SW 1271 (cell line): Measurements from ENCODE around the gene FLT1.
A peak's percentile ranks its signal among the peaks of the same experiment; 100 is the strongest.

Experiments
- DNase-seq, 2 experiments: peaks; one replicate each; lab custom pipeline; 2025; lab: John Stamatoyannopoulos, UW

FLT1 gene

GRCh38 chr13:28320209-28320608 lies 174.7 kb downstream of the FLT1 start:
- DNase-seq, result no peak

GRCh38 chr13:28319528-28319927 lies 175.4 kb downstream of the FLT1 start:
- no peak for DNase-seq

GRCh38 chr13:28318496-28318895 lies 176.4 kb downstream of the FLT1 start:
- no peak for DNase-seq

GRCh38 chr13:28316836-28317235 lies 178.1 kb downstream of the FLT1 start:
- DNase-seq, result no peak

- DNase-seq, result no peak
Observed at GRCh38 chr13:28316129-28316528, 178.8 kb downstream of the FLT1 start.

DNA sequence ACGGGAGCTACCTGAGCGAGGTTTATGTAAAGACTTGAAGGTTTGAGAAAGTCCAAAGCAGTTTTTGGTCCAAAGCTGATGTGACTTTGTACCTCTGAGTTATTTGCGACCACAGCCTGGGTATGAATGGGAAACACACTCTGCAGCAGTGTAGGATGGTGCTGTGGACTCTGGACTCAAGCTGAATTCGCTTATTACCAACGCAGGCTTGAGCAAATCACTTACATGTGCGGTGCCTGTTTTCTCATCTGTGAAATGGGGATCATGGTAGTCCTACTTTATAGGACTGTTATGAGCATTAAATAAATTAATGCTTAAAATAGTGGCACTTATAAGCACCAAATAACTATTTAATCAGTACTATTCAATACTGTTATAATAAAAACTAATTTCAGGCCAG lies 180.0 kb downstream of the FLT1 start:
- DNase-seq, result no peak

GRCh38 chr13:28313579-28313978 lies 181.3 kb downstream of the FLT1 start:
- DNase-seq, result peak in 1 of 2 experiments; percentile 12

GRCh38 chr13:28306325-28306724 lies 188.6 kb downstream of the FLT1 start:
- no peak for DNase-seq

DNA sequence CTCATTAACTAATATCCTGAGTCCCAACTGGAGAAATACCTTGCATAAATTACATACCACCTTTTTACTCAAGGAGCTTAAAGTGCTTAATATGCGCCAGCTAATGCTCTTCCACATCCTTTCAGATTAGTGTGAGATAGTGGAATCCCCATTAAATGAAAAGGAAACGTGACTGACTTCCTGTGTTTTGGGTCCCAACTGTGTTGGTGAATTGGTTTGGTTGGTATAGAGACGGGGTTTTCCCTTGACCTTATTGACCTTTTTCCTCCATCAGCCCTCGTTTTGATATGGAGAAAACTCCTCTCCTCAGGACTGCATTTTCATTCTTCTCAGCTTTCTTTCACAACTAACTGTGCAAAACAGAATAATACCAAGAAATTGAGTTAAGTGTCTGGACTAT lies 193.1 kb downstream of the FLT1 start:
- DNase-seq, result no peak

DNA sequence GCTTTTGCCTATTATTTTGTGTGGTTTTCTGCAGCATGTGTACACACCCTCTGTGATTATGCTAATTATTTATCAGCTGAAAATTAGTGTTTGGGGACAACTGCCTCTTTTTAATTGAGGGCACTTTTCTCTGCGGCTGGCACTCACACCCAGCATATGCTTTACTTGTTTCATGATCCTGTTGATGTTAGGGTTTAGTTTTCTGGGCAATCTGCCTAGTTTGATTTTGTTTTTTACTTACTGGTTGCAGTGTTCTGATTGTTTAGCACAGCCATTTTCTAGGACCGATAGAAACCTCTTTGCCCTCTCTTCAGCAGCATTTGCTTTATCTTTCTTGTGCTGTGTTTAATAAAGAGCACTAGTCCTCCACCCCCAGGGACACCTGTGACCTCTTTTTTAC lies 195.0 kb downstream of the FLT1 start:
- no peak for DNase-seq

- DNase-seq, result no peak
Observed at GRCh38 chr13:28297341-28297740, 197.6 kb downstream of the FLT1 start.

GRCh38 chr13:28286263-28286662 lies 208.7 kb downstream of the FLT1 start:
- DNase-seq, result no peak

GRCh38 chr13:28283600-28283999 lies 211.3 kb downstream of the FLT1 start:
- DNase-seq, result no peak

DNA sequence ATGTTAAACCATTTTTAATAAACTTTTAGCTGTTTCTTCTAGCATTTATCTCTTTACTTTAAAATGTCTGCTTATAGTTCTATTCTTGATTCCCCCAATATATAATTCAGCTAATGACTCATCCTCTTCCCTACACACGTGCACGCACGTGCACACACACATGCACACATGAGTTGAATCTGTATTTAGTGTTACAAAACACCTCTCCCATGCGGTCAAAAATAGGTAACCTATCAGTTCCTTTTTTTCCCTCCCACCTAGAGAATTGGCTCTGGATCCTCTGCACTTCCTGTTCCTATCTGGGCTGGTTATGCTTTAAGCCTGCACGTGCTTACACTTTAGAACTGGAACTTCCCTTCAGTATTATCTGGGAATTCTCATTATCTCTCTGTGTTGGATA lies 212.5 kb downstream of the FLT1 start:
- no peak for DNase-seq

DNA sequence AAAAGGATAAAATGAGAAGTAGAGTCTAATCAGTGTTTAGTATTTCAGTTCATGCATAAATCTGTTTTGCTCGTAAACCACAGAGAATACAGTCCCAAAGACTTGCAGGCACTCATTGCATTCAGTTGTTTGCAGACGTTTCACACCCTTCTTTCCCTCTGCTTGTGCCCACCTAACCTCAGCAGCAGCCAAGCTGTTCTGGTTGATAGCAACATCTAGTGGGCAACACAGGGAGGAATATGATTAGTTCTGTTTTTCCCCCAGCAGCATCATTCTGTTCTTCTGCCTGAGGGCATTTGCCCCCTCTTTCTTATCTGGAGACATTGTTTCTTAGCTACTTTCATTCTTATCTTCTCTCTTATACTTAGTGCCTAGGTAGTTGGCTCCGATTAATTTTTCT lies 221.0 kb downstream of the FLT1 start:
- DNase-seq, result no peak

- DNase-seq, result no peak
Observed at GRCh38 chr13:28271056-28271840, 223.7 kb downstream of the FLT1 start.

DNA sequence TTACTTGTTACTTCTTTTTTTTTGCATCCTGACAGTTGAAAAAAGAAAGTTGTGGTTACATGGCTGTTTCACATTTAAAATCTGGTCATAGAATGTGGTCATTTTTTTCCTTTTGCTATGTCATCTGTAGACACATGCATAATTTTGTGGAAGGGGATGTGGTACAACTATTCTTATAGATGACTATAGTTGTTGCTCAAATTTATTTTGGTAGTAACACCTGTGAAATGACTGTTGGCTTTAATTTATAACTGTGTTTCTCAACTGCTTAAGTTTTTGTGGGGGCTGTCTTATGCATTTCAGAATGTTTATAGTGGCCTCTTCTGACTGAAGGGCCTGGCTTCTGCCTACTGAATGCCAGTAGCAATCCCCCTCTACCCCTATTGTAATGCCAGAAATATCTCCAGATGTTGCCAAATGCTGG lies 226.1 kb downstream of the FLT1 start:
- DNase-seq, result no peak

- no peak for DNase-seq
Observed at GRCh38 chr13:28267497-28267896, 227.4 kb downstream of the FLT1 start.

DNA sequence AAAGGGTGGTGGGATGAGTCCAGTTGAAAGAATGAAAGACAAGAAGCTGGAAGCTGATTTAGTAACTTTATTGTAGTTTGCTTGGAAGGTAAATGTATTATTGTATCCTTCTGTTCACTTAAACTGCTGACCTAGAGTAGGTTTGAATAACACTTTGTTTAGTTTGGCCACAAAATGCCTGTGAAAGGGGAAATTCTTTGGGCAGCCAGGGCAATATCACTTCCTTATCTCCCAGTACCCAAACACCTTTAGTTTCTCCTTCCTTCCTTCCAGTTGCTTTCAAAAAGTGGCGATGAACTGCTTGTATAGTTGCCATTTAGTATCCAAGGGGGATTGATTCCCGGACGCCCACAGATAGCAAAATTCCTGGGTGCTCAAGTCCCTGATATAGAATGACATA lies 236.5 kb downstream of the FLT1 start:
- DNase-seq, result no peak

DNA sequence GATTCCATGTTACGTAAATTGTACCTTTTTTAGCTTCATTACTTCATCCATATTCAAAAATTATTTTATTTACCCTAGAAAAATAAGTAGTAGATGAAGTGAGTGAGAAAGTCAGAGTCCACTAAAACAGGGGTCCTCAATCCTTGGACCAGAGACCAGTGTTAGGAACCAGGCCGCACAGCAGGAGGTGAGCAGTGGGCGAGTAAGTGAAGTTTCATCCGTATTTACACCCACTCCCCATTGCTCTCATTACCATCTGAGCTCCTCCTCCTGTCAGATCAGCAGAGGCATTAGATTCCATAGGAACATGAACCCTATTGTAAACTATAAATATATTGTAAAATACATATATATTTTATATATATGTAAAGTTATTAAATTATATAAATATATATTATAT lies 237.6 kb downstream of the FLT1 start:
- no peak for DNase-seq

DNA sequence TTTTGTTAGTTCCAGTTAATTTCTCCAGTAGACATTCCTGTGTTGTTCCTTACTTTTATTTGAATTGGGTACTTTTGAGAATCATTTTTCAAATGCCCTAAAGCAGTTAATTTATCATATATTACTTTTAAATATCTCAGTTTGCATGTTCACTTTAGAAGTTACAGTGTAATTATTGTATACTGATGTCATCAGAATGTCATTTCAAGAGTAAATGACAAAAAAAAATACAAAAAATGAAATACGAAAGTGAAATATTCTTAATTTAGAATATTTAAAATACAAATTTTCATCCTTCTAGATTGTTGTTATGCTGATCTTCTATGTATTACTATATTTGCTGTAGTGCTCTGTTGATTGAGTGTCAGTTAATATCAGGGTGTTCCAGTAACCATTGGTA lies 242.4 kb downstream of the FLT1 start:
- no peak for DNase-seq

GRCh38 chr13:28251466-28251865 lies 243.5 kb downstream of the FLT1 start:
- no peak for DNase-seq

- DNase-seq, result no peak
Observed at GRCh38 chr13:28250542-28250941, 244.4 kb downstream of the FLT1 start.
